ENCODE data around the gene UBE3D.

GRCh38 chr6:82862543-82862942, 203.1 kb downstream of the UBE3D start:
- no peak for TF ChIP-seq CTCF (IDR thresholded peaks at IDR 0.05)
- TF ChIP-seq SIN3A (IDR thresholded peaks at IDR 0.05; ENCODE audit: borderline replicate concordance, insufficient read depth, low read depth, low read length), result no peak
